HepG2 (cell line): ENCODE data around the gene CCDC175. TPM values are rescaled to one million over a fixed set of nuclear protein-coding genes. Genes with fewer than 3 reads are reported as not detected.
A peak's percentile ranks its signal among the peaks of the same experiment; 100 is the strongest.

ENCODE experiments used
- ATAC-seq: fragments of 200-7000 bp; cut with Tn5 transposase; 3 replicates; pipeline ENCODE4 v1.9.1; 2020; ENCODE audit warnings: mild to moderate bottlenecking, moderate library complexity
- BruUV-seq: library from RNA; stranded (reverse); fragments of 400-500 nt; replicated peaks from 2 replicates; lab custom pipeline; 2021; lab: Mats Ljungman, UMichigan
- CTCF ChIA-PET: fragments of 300-600 bp; formaldehyde crosslinking; extraction: SDS; loops from one replicate; lab custom pipeline; 2021; ENCODE audit warnings: low total read pairs, inconsistent platforms, low intra/inter-chr PET ratio; lab: Yijun Ruan, JAX
- POLR2A ChIA-PET: fragments of 350-600 bp; sonication (Branson Sonifier 250); formaldehyde crosslinking; loops from one replicate; lab custom pipeline; 2020; ENCODE audit warnings: antibody characterized with exemption, inconsistent platforms; lab: Yijun Ruan, JAX
- DNase-seq: peaks from one replicate; pipeline ENCODE4 v3.0.0-alpha.2; 2015; ENCODE audit warnings: low spot score
- FAIRE-seq: peaks from 3 replicates; lab custom pipeline; 2011; peaks lifted over from hg19 to GRCh38; lab: Jason Lieb, UNC
- H2AFZ ChIP-seq: one replicate; pipeline ENCODE4 v1.6.1; 2011; ENCODE audit warnings: low read length, inconsistent platforms
- H3K27ac ChIP-seq: fragments of 300-600 bp; 3 replicates; pipeline ENCODE4 v1.8.0; 2011; ENCODE audit warnings: mixed run types, mild to moderate bottlenecking, mixed read lengths, low read length, inconsistent platforms; ENCODE audit not compliant: insufficient read depth; ENCODE audit errors: extremely low read length
- H3K27me3 ChIP-seq, 2 experiments: fragments of 200-600 bp in 1 of 2; 2 replicates in 1 of 2; 3 replicates in 1 of 2; pipeline versions ENCODE4 v1.6.0 to v1.8.0; 2011; ENCODE audit warnings: low read length in 2 of 2, mild to moderate bottlenecking in 2 of 2, moderate library complexity in 2 of 2, inconsistent platforms in 1 of 2; ENCODE audit not compliant: insufficient read depth in 2 of 2, control insufficient read depth in 1 of 2
- H3K36me3 ChIP-seq, 2 experiments: fragments of 200-600 bp in 1 of 2; replicated peaks in 1 of 2; 2 replicates in 1 of 2; 3 replicates in 1 of 2; pipeline versions ENCODE4 v1.5.1 to v1.8.0; 2011; ENCODE audit warnings: low read length in 2 of 2, inconsistent platforms in 1 of 2; ENCODE audit not compliant: insufficient read depth in 2 of 2, control insufficient read depth in 1 of 2
- H3K4me1 ChIP-seq: 2 replicates; pipeline ENCODE4 v1.5.1; 2012; ENCODE audit warnings: low read length, inconsistent platforms; ENCODE audit not compliant: insufficient read depth
- H3K4me2 ChIP-seq: 2 replicates; pipeline ENCODE4 v1.6.0; 2011; ENCODE audit warnings: low read depth, low read length, inconsistent platforms
- H3K4me3 ChIP-seq, 3 experiments: fragments of 200-600 bp in 1 of 3; sonication (generic), shearing (Covaris generic) in 1 of 3; replicated peaks in 1 of 3; 2 replicates each; pipeline ENCODE4 v1.5.1; 2011 to 2016; ENCODE audit warnings: low read length in 3 of 3, inconsistent platforms in 2 of 3, low read depth in 2 of 3, mild to moderate bottlenecking in 2 of 3, control low read depth in 1 of 3, mixed read lengths in 1 of 3; ENCODE audit not compliant: insufficient read depth in 1 of 3
- H3K79me2 ChIP-seq: one replicate; pipeline ENCODE4 v1.6.1; 2011; ENCODE audit warnings: low read length, inconsistent platforms; ENCODE audit not compliant: insufficient read depth
- H3K9ac ChIP-seq: 2 replicates; pipeline ENCODE4 v1.6.0; 2011; ENCODE audit warnings: mild to moderate bottlenecking, low read depth, low read length, inconsistent platforms; ENCODE audit not compliant: insufficient read depth
- H3K9me3 ChIP-seq: 2 replicates; pipeline ENCODE4 v1.5.1; 2012; ENCODE audit warnings: mild to moderate bottlenecking, low read length
- H4K20me1 ChIP-seq: 2 replicates; pipeline ENCODE4 v1.6.0; 2011; ENCODE audit warnings: inconsistent platforms, mild to moderate bottlenecking, low read length, moderate library complexity; ENCODE audit not compliant: insufficient read depth
- MIER3 ChIP-seq: IDR thresholded peaks from 2 replicates; pipeline ENCODE4 v1.6.1; 2016; ENCODE audit warnings: missing compliant biosample characterization, borderline replicate concordance
- POLR2AphosphoS5 ChIP-seq: IDR thresholded peaks from 2 replicates; pipeline ENCODE4 v1.6.1; 2012; ENCODE audit warnings: low read depth, low read length
- REL ChIP-seq: sonication (generic); formaldehyde crosslinking; conservative IDR thresholded peaks from 2 replicates; pipeline ENCODE4 v1.8.0; 2022; ENCODE audit warnings: mild to moderate bottlenecking, missing genetic modification reagents, moderate library complexity
- SIN3A ChIP-seq: IDR thresholded peaks from 2 replicates; pipeline ENCODE4 v1.6.1; 2011; ENCODE audit warnings: low read depth, mild to moderate bottlenecking, control low read depth, low read length, borderline replicate concordance
- SKI ChIP-seq: fragments of 450-650 bp; IDR thresholded peaks from one replicate; pipeline ENCODE4 v1.6.1; 2018; ENCODE audit warnings: mild to moderate bottlenecking; ENCODE audit not compliant: partially characterized antibody
- SMYD3 ChIP-seq: sonication (generic); formaldehyde crosslinking; IDR thresholded peaks from 2 replicates; pipeline ENCODE4 v1.8.1; 2023; ENCODE audit warnings: mild to moderate bottlenecking, missing genetic modification reagents
- ZFAT ChIP-seq: sonication (generic); formaldehyde crosslinking; conservative IDR thresholded peaks from 2 replicates; pipeline ENCODE4 v1.8.1; 2023; ENCODE audit warnings: missing genetic modification reagents, inconsistent platforms
- ZNF180 ChIP-seq: sonication (generic); formaldehyde crosslinking; IDR thresholded peaks from 2 replicates; pipeline ENCODE4 v1.4.0; 2020; ENCODE audit warnings: low read depth, missing genetic modification reagents, borderline replicate concordance
- ZNF329 ChIP-seq: sonication (generic); formaldehyde crosslinking; IDR thresholded peaks from 2 replicates; pipeline ENCODE4 v1.9.0; 2021; ENCODE audit warnings: low read depth, mild to moderate bottlenecking, missing genetic modification reagents
- ZNF614 ChIP-seq: IDR thresholded peaks from 2 replicates; pipeline ENCODE4 v1.6.1; 2018; ENCODE audit warnings: missing biosample characterization, missing genetic modification reagents, inconsistent platforms, borderline replicate concordance
- WGBS: methylation state at CpG from one replicate; pipeline ENCODE4 v1.1.6; 2017; ENCODE audit warnings: low lambda C conversion rate; 5-methylcytosine and 5-hydroxymethylcytosine counted together
- in situ Hi-C: cut with HindIII; loops from 2 replicates; pipeline ENCODE4 v1.10.0; 2017; ENCODE audit warnings: low pct_unique_long_range_greater_than_20kb; ENCODE audit not compliant: extremely low pct_ligation_motif_present
- intact Hi-C: fragments of 100-400 bp; cut with micrococcal nuclease; formaldehyde crosslinking; loops from one replicate; pipeline ENCODE4 v1.10.0; 2022; ENCODE audit not compliant: unreplicated experiment
- polyA plus RNA-seq, 8 experiments: library from polyadenylated mRNA; depleted of rRNA in 3 of 8; stranded (reverse) in 7 of 8; unstranded in 1 of 8; fragments of >200 nt; fragmentation: Illumina TruSeq in 4 of 8; extraction: Trizol in 4 of 8; gene quantifications; 2 replicates each; pipeline versions ENCODE4 v1.2.1 to v1.2.3, GENCODE V29; 2011 to 2016; ENCODE audit warnings: low read depth in 4 of 8, missing spikeins in 1 of 8, mixed read lengths in 1 of 8; ENCODE audit not compliant: insufficient read depth in 1 of 8
- total RNA-seq, 5 experiments: library from RNA; depleted of rRNA; stranded (reverse); fragments of >200 nt; fragmentation: Illumina TruSeq; extraction: Trizol; gene quantifications; 2 replicates each; pipeline ENCODE4 v1.2.3, GENCODE V29; 2016; ENCODE audit warnings: low read depth in 1 of 5
- TF ChIP-seq, protein P1 (sequence below): sonication (generic); formaldehyde crosslinking; IDR thresholded peaks from 2 replicates; pipeline ENCODE4 v1.4.0; 2020; ENCODE audit warnings: missing genetic modification reagents, borderline replicate concordance
- TF ChIP-seq, protein P2 (sequence below): sonication (generic); formaldehyde crosslinking; IDR thresholded peaks from 2 replicates; pipeline ENCODE4 v1.4.0; 2020; ENCODE audit warnings: low read depth, mild to moderate bottlenecking, missing genetic modification reagents
- TF ChIP-seq, protein P3 (sequence below): sonication (generic); formaldehyde crosslinking; IDR thresholded peaks from 2 replicates; pipeline ENCODE4 v1.5.0; 2020; ENCODE audit warnings: mild to moderate bottlenecking, missing genetic modification reagents

Gene CCDC175
- total and polyA plus RNA-seq, 2 of the 13 experiments (the other 11 are each of a cell fraction or from before 2014, with no cell fraction given): not detected

DNA sequence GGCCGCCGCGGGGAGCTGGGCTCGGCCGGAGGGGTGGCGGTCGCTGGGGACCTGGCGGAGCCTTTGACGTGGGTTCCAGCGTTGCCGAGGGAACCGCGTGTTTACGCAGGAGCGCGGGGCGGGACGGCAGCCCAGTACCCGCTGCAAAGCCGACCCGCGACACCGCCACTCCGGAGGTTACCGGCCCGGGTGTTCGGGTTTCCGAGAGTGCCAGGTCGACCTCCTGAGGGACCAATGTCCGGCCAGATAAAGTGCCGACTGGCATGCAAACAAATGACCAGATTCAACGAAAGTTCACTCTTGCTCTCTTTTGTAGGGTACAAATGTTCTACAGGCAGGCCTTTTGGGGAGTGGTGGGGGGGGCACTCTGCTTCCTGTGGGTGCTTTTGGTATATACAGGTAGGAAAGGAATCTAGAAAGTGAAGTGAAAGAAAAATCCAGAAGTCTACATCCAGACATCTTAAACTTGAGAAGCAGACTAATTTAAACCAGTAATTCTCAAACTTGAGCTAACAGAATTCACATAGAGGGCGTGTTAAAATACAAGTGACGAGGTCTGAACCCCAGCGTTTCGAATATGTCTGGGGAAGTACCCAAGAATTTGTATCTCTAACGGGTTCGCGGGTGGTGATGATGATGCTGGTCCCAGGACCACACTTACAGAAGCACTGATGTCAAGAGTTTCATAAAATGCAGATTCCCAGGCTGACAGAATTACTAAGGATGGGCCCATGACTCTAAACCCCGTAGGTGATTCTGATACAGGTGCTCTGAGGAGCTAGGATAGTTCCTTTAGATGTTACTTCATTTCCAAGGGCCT, 111.1 kb downstream of the CCDC175 start, which contains the start of gene GPR135 (continued):
- TF ChIP-seq, protein P1, sequence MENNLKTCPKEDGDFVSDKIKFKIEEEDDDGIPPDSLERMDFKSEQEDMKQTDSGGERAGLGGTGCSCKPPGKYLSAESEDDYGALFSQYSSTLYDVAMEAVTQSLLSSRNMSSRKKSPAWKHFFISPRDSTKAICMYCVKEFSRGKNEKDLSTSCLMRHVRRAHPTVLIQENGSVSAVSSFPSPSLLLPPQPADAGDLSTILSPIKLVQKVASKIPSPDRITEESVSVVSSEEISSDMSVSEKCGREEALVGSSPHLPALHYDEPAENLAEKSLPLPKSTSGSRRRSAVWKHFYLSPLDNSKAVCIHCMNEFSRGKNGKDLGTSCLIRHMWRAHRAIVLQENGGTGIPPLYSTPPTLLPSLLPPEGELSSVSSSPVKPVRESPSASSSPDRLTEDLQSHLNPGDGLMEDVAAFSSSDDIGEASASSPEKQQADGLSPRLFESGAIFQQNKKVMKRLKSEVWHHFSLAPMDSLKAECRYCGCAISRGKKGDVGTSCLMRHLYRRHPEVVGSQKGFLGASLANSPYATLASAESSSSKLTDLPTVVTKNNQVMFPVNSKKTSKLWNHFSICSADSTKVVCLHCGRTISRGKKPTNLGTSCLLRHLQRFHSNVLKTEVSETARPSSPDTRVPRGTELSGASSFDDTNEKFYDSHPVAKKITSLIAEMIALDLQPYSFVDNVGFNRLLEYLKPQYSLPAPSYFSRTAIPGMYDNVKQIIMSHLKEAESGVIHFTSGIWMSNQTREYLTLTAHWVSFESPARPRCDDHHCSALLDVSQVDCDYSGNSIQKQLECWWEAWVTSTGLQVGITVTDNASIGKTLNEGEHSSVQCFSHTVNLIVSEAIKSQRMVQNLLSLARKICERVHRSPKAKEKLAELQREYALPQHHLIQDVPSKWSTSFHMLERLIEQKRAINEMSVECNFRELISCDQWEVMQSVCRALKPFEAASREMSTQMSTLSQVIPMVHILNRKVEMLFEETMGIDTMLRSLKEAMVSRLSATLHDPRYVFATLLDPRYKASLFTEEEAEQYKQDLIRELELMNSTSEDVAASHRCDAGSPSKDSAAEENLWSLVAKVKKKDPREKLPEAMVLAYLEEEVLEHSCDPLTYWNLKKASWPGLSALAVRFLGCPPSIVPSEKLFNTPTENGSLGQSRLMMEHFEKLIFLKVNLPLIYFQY (CRISPR knock-in tag): peak; percentile 53; the same call in 1 of the 2 replicates
- TF ChIP-seq ZNF180: no peak
- 0 out of 2 replicates have a peak, but pooled peaks have one; percentile 20 for TF ChIP-seq ZNF329 (CRISPR knock-in tag)

DNA sequence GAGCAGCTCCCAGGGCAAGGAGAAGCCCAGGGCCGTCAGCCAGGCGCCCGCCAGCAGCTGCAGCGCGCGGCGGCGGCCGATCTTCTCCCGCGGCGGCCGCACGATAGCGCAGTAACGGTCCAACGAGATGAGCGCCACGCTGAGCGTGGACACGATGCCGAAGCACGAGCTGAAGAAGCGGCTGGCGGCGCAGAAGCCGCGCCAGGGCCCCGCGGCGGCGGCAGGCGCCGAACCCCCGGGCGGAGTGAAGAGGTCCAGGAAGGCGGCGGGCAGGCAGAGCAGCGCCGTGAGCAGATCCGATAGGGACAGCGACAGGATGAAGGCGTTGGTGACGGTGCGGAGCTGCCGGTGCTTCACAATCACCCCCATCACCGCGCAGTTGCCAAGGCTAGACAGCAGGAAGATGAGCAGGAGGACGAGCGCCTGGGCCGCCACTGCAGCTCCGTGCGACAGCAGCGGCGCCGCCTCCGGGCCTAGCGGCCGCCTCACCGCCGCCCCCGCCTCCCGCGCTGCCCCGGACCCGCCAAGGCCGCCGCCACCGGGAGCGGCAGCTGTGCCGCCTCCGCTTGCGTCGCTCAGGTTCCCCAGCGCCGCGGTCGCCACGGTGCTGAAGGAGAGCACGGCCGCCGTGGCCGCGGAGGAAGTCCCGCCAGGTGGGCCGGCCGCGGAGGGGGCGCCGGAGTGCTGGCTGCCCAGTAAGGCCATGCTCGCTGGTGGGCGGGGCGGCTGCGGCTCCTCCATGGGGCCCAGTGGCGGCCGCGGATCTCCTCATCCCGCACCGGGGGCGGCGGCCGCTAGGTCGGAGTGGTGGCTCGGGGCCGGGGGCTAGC, 111.9 kb downstream of the CCDC175 start:
- Histone ChIP-seq H3K4me1 (peaks cover 22% of the 10 kb centered on the region), H3K9ac (peak overlapping the region; percentile 71), H3K27ac (peak overlapping the region; percentile 64), H3K4me2 (peak overlapping the region; percentile 86), H3K4me3 (peak overlapping the region; percentile 53 to 77 (median 77)), H2AFZ (no peak overlapping the region), H3K27me3 (no peaks in the 10 kb centered on the region), H3K36me3 (peaks cover 0 to 6% of the 10 kb centered on the region in 2 experiments; a peak in 1 of 5 replicates), H3K9me3 (no peaks in the 10 kb centered on the region), H3K79me2 (no peaks in the 10 kb centered on the region), H4K20me1 (no peaks in the 10 kb centered on the region)
- ATAC-seq (peak; percentile 85), FAIRE-seq (no peak), DNase-seq (peak; percentile 24)
- BruUV-seq: no TSS peak
- ChIA-PET CTCF (no interaction called here), POLR2A (interaction anchor here (1.4 to 2.0 kb wide), 2 partner anchors 12 to 19 kb away, joined by 3 to 18 read pairs; partner anchors contain the start of genes JKAMP and L3HYPDH)
- 3% methylated on average over 8 of the region's 105 CpGs for WGBS
- intact Hi-C loops (loop anchor here (1.0 kb wide), 1 partner anchor 20 kb away; the partner anchor contains the start of genes JKAMP and L3HYPDH), in situ Hi-C loops (no loop called here)
- TF ChIP-seq ZFAT (CRISPR knock-in tag): no peak
- no peak for TF ChIP-seq SMYD3 (CRISPR knock-in tag)
- TF ChIP-seq, protein P2, sequence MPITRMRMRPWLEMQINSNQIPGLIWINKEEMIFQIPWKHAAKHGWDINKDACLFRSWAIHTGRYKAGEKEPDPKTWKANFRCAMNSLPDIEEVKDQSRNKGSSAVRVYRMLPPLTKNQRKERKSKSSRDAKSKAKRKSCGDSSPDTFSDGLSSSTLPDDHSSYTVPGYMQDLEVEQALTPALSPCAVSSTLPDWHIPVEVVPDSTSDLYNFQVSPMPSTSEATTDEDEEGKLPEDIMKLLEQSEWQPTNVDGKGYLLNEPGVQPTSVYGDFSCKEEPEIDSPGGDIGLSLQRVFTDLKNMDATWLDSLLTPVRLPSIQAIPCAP (CRISPR knock-in tag): no peak
- peak; percentile 38 for TF ChIP-seq SKI
- TF ChIP-seq POLR2AphosphoS5: no peak
- no peak; the same call in 1 of the 2 replicates for TF ChIP-seq SIN3A
- TF ChIP-seq, protein P3, sequence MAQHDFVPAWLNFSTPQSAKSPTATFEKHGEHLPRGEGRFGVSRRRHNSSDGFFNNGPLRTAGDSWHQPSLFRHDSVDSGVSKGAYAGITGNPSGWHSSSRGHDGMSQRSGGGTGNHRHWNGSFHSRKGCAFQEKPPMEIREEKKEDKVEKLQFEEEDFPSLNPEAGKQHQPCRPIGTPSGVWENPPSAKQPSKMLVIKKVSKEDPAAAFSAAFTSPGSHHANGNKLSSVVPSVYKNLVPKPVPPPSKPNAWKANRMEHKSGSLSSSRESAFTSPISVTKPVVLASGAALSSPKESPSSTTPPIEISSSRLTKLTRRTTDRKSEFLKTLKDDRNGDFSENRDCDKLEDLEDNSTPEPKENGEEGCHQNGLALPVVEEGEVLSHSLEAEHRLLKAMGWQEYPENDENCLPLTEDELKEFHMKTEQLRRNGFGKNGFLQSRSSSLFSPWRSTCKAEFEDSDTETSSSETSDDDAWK: no peak
- TF ChIP-seq MIER3 (CRISPR knock-in tag): no peak
- no peak for TF ChIP-seq REL (CRISPR knock-in tag)
- TF ChIP-seq ZNF614 (CRISPR knock-in tag): no peak
